ENCODE results near the gene FBRS. TPM values are rescaled to one million over a fixed set of nuclear protein-coding genes. Genes with fewer than 3 reads are reported as not detected.

Gene FBRS
- total and polyA plus RNA-seq, 10 of the 15 experiments (the other 5 are each of a cell fraction or from before 2014, with no cell fraction given), result 0.45 to 87.6 (median 14.6) TPM

DNA sequence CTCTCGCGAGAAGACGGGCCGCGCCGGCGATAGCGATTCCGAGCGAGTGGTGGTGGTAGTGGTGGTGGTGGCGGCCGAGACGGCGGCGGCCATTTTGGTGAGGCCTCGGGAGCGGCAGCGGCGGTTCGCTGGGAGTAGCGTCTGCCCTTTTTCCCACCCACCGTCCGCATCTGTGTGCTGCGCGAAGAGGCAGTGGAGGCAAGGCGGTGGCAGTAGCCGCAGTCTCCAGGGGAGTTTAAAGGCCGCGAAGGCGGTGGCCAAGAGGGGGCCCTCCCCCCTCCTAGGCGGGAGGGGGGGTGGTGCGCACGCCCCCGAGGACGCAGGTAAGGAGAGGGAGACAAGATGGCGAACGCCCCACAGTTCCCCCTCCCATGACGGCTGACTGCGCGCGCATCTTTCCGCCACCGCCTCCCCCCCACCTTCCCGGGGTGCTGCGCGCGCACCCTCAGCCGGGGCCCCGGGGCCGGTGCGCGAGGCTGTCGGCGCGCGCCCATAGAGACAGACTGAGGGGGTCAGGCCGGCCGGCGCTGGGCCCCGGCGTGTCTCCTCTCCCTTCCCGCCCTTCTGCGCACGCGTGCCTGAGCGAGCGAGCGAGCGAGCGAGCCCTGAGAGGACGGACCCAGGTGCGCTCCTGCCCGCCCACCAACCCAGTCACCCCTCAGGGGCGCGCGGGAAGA lies 40.0 kb downstream of the FBRS start (continued):
- TF ChIP-seq ZBTB40 (IDR thresholded peaks at IDR 0.05; ENCODE audit: borderline replicate concordance), result peak; percentile 2; the same call in 1 of the 2 replicates
- TF ChIP-seq RFX5 (IDR thresholded peaks at IDR 0.05; ENCODE audit: low read depth, low read length), result no peak
- no peak; the same call in 1 of the 2 replicates for TF ChIP-seq CHD2 (IDR thresholded peaks at IDR 0.05; ENCODE audit: borderline replicate concordance, low read depth, low read length)
- TF ChIP-seq, protein P1, sequence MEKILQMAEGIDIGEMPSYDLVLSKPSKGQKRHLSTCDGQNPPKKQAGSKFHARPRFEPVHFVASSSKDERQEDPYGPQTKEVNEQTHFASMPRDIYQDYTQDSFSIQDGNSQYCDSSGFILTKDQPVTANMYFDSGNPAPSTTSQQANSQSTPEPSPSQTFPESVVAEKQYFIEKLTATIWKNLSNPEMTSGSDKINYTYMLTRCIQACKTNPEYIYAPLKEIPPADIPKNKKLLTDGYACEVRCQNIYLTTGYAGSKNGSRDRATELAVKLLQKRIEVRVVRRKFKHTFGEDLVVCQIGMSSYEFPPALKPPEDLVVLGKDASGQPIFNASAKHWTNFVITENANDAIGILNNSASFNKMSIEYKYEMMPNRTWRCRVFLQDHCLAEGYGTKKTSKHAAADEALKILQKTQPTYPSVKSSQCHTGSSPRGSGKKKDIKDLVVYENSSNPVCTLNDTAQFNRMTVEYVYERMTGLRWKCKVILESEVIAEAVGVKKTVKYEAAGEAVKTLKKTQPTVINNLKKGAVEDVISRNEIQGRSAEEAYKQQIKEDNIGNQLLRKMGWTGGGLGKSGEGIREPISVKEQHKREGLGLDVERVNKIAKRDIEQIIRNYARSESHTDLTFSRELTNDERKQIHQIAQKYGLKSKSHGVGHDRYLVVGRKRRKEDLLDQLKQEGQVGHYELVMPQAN (conservative IDR thresholded peaks at IDR 0.05), result no peak; the same call in none of the 2 replicates
- TF ChIP-seq TCF12 (IDR thresholded peaks at IDR 0.05; ENCODE audit: low read depth, low read length), result peak; percentile 41; the same call in 1 of the 2 replicates
- no peak for TF ChIP-seq NFYA (IDR thresholded peaks at IDR 0.05; ENCODE audit: borderline replicate concordance, low read depth, low read length)
- 0 out of 2 replicates have a peak, but pooled peaks have one; percentile 9 for TF ChIP-seq NFYB (IDR thresholded peaks at IDR 0.05; ENCODE audit: insufficient read depth, low read depth, low read length)
- TF ChIP-seq NR2C2 (IDR thresholded peaks at IDR 0.05; ENCODE audit: borderline replicate concordance, control insufficient read depth, insufficient read length, low read depth), result no peak
- TF ChIP-seq CREM (IDR thresholded peaks at IDR 0.05; ENCODE audit: low read depth), result peak; percentile 79
- peak; percentile 11 for TF ChIP-seq HDAC6 (IDR thresholded peaks at IDR 0.05; ENCODE audit: unreplicated experiment)
- 0 out of 2 replicates have a peak, but pooled peaks have one; percentile 6 for TF ChIP-seq SPI1 (IDR thresholded peaks at IDR 0.05; ENCODE audit: borderline replicate concordance, insufficient read depth, low read depth, low read length)
- TF ChIP-seq, protein P2, sequence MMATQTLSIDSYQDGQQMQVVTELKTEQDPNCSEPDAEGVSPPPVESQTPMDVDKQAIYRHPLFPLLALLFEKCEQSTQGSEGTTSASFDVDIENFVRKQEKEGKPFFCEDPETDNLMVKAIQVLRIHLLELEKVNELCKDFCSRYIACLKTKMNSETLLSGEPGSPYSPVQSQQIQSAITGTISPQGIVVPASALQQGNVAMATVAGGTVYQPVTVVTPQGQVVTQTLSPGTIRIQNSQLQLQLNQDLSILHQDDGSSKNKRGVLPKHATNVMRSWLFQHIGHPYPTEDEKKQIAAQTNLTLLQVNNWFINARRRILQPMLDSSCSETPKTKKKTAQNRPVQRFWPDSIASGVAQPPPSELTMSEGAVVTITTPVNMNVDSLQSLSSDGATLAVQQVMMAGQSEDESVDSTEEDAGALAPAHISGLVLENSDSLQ (IDR thresholded peaks at IDR 0.05), result peak; percentile 65
- TF ChIP-seq ATF7 (IDR thresholded peaks at IDR 0.05; ENCODE audit: low read depth), result peak; percentile 38; the same call in 1 of the 2 replicates
- TF ChIP-seq MXI1 (IDR thresholded peaks at IDR 0.05; ENCODE audit: low read depth, low read length), result peak; percentile 78
